ENCODE measurements around the gene HIPK4.
"Not testable (repeated sequence)": the region's sequence is repeated elsewhere in the genome, so short reads cannot be mapped to it uniquely, and the experiment has no call there.

Gene HIPK4

GRCh38 chr19:40390084-40390742 lies at the start of gene HIPK4:
TSS of gene HIPK4 (minus strand) at chr19:40390181. CDS start at chr19:40389902, 279 bp downstream.
- no peak for DNase-seq

GRCh38 chr19:40438284-40438683 lies 48.3 kb upstream of the HIPK4 start:
- DNase-seq: no peak

GRCh38 chr19:40433391-40434216 lies 43.6 kb upstream of the HIPK4 start:
- peak; percentile 89 for DNase-seq

GRCh38 chr19:40432760-40433159 lies 42.8 kb upstream of the HIPK4 start:
- not testable (repeated sequence) for DNase-seq

- no peak for DNase-seq
These were observed 41.7 kb upstream of the HIPK4 start for GRCh38 chr19:40431698-40432097.

GRCh38 chr19:40430242-40430641 lies 40.3 kb upstream of the HIPK4 start:
- not testable (repeated sequence) for DNase-seq

GRCh38 chr19:40428197-40428596 lies 38.2 kb upstream of the HIPK4 start:
- DNase-seq: not testable (repeated sequence)

GRCh38 chr19:40425450-40426287 lies 35.7 kb upstream of the HIPK4 start, which contains the start of gene SERTAD1:
TSS of gene SERTAD1 (minus strand) at chr19:40425992. CDS start at chr19:40423546, 2,446 bp downstream.
- DNase-seq: peak; percentile 99

- DNase-seq: no peak
These were observed 34.9 kb upstream of the HIPK4 start for GRCh38 chr19:40424637-40425449.

GRCh38 chr19:40423938-40424337 lies 34.0 kb upstream of the HIPK4 start:
- DNase-seq: no peak

GRCh38 chr19:40422748-40423566 lies 33.0 kb upstream of the HIPK4 start:
- DNase-seq: no peak

- DNase-seq: no peak
These were observed 32.2 kb upstream of the HIPK4 start for GRCh38 chr19:40421993-40422747.

- DNase-seq: peak; percentile 91
These were observed 31.1 kb upstream of the HIPK4 start for GRCh38 chr19:40420766-40421765.

GRCh38 chr19:40420451-40420765 lies 30.4 kb upstream of the HIPK4 start:
- no peak for DNase-seq

- DNase-seq: no peak
These were observed 29.8 kb upstream of the HIPK4 start for GRCh38 chr19:40419780-40420179.

GRCh38 chr19:40419066-40419612 lies 29.2 kb upstream of the HIPK4 start:
- DNase-seq: no peak

- no peak for DNase-seq
These were observed 28.1 kb upstream of the HIPK4 start for GRCh38 chr19:40418040-40418439.

GRCh38 chr19:40417643-40417981 lies 27.6 kb upstream of the HIPK4 start:
- DNase-seq: no peak

GRCh38 chr19:40416918-40417642 lies 27.1 kb upstream of the HIPK4 start:
- DNase-seq: no peak
